Measurements from ENCODE around the gene ITGB1. TPM values are rescaled to one million over a fixed set of nuclear protein-coding genes. Genes with fewer than 3 reads are reported as not detected.
A peak's percentile ranks its signal among the peaks of the same experiment; 100 is the strongest.

Gene ITGB1
- total and polyA plus RNA-seq, 9 of the 15 experiments (the other 6 are each of a cell fraction or from before 2014, with no cell fraction given) = 40.2 to 194 (median 155) TPM

GRCh38 chr10:32961895-32962369 is 3.9 kb upstream of the ITGB1 start (continued):
- TF ChIP-seq, protein P1, sequence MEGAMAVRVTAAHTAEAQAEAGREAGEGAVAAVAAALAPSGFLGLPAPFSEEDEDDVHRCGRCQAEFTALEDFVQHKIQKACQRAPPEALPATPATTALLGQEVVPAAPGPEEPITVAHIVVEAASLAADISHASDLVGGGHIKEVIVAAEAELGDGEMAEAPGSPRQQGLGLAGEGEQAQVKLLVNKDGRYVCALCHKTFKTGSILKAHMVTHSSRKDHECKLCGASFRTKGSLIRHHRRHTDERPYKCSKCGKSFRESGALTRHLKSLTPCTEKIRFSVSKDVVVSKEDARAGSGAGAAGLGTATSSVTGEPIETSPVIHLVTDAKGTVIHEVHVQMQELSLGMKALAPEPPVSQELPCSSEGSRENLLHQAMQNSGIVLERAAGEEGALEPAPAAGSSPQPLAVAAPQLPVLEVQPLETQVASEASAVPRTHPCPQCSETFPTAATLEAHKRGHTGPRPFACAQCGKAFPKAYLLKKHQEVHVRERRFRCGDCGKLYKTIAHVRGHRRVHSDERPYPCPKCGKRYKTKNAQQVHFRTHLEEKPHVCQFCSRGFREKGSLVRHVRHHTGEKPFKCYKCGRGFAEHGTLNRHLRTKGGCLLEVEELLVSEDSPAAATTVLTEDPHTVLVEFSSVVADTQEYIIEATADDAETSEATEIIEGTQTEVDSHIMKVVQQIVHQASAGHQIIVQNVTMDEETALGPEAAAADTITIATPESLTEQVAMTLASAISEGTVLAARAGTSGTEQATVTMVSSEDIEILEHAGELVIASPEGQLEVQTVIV (CRISPR knock-in tag; IDR thresholded peaks at IDR 0.05; ENCODE audit: borderline replicate concordance) = no peak
- TF ChIP-seq BACH1 (tag; IDR thresholded peaks at IDR 0.05) = 0 out of 2 replicates have a peak, but pooled peaks have one; percentile 3
- TF ChIP-seq SNRNP70 (optimal IDR thresholded peaks at IDR 0.05; ENCODE audit: low read depth, low read length) = no peak
- no peak for TF ChIP-seq GABPB2 (CRISPR knock-in tag; conservative IDR thresholded peaks at IDR 0.05)
- TF ChIP-seq PHF21A (IDR thresholded peaks at IDR 0.05; ENCODE audit: borderline replicate concordance, low read depth) = no peak
- TF ChIP-seq NFYB (IDR thresholded peaks at IDR 0.05; ENCODE audit: extremely low read depth, insufficient read length) = no peak
- TF ChIP-seq FOXK2 (conservative IDR thresholded peaks at IDR 0.05 in 1 of 2, IDR thresholded peaks at IDR 0.05 in 1 of 2; ENCODE audit: low read depth in 2 of 2) = no peak
- no peak for TF ChIP-seq ATF7 (IDR thresholded peaks at IDR 0.05)
- TF ChIP-seq, protein P2, sequence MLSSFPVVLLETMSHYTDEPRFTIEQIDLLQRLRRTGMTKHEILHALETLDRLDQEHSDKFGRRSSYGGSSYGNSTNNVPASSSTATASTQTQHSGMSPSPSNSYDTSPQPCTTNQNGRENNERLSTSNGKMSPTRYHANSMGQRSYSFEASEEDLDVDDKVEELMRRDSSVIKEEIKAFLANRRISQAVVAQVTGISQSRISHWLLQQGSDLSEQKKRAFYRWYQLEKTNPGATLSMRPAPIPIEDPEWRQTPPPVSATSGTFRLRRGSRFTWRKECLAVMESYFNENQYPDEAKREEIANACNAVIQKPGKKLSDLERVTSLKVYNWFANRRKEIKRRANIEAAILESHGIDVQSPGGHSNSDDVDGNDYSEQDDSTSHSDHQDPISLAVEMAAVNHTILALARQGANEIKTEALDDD (IDR thresholded peaks at IDR 0.05) = peak; percentile 92
- TF ChIP-seq, protein P3, sequence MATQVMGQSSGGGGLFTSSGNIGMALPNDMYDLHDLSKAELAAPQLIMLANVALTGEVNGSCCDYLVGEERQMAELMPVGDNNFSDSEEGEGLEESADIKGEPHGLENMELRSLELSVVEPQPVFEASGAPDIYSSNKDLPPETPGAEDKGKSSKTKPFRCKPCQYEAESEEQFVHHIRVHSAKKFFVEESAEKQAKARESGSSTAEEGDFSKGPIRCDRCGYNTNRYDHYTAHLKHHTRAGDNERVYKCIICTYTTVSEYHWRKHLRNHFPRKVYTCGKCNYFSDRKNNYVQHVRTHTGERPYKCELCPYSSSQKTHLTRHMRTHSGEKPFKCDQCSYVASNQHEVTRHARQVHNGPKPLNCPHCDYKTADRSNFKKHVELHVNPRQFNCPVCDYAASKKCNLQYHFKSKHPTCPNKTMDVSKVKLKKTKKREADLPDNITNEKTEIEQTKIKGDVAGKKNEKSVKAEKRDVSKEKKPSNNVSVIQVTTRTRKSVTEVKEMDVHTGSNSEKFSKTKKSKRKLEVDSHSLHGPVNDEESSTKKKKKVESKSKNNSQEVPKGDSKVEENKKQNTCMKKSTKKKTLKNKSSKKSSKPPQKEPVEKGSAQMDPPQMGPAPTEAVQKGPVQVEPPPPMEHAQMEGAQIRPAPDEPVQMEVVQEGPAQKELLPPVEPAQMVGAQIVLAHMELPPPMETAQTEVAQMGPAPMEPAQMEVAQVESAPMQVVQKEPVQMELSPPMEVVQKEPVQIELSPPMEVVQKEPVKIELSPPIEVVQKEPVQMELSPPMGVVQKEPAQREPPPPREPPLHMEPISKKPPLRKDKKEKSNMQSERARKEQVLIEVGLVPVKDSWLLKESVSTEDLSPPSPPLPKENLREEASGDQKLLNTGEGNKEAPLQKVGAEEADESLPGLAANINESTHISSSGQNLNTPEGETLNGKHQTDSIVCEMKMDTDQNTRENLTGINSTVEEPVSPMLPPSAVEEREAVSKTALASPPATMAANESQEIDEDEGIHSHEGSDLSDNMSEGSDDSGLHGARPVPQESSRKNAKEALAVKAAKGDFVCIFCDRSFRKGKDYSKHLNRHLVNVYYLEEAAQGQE (IDR thresholded peaks at IDR 0.05; ENCODE audit: borderline replicate concordance) = peak; percentile 19; the same call in 1 of the 2 replicates
- TF ChIP-seq, protein P3 (CRISPR knock-in tag; IDR thresholded peaks at IDR 0.05; ENCODE audit: low read depth) = no peak
- no peak for TF ChIP-seq PCBP1 (IDR thresholded peaks at IDR 0.05; ENCODE audit: low read depth, low read length, poor library complexity, severe bottlenecking)
- no peak for TF ChIP-seq HNRNPK (IDR thresholded peaks at IDR 0.05; ENCODE audit: low read depth, low read length, poor library complexity, severe bottlenecking)
- peak in 1 of 2 experiments; percentile 91; a peak in 2 of 4 replicates for TF ChIP-seq SRF (CRISPR knock-in tag; IDR thresholded peaks at IDR 0.05)
- no peak for TF ChIP-seq EHMT2 (IDR thresholded peaks at IDR 0.05)
- no peak for TF ChIP-seq ZFP36 (IDR thresholded peaks at IDR 0.05; ENCODE audit: low read depth, low read length, partially characterized antibody)
- TF ChIP-seq MYC (IDR thresholded peaks at IDR 0.05; ENCODE audit: low read depth, low read length) = no peak
- TF ChIP-seq MYC (CRISPR knock-in tag; IDR thresholded peaks at IDR 0.05; ENCODE audit: borderline replicate concordance, low read depth) = no peak
